ENCODE data around the gene CBX5. TPM values are rescaled to one million over a fixed set of nuclear protein-coding genes. Genes with fewer than 3 reads are reported as not detected.

CBX5 gene
- total and polyA plus RNA-seq, 9 of the 15 experiments (the other 6 are each of a cell fraction or from before 2014, with no cell fraction given) = 32.6 to 102 (median 59.2) TPM

DNA sequence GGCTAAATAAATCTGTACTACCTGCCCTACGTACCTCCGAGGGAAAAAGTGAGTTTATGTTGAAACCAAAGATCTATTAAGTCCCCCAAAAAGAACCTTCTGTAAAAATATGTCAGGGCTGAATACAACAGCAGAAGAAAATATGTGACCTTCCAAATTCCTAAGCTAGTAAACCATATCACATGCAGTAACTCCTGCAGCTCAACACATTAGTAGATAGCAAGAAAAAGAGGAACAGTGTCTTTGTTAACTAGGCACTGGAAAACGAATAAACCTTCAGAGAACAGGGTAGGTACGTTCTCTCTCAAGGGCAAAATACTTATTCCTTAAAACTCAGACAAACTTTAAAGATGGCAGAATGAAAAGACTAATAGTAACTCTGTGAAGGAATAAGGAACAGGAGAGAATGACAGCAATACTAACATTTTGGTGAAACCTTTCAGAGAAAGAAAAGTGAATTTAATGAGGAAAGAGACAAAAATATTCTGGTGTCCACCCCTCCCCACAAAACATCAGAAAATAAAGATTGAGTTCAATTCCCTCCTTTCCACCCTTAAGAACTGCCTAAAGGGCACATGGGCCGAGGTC, 18.0 kb downstream of the CBX5 start:
- in situ Hi-C loops (cut with MboI) = no loop called here
- TF ChIP-seq SPI1 (IDR thresholded peaks at IDR 0.05; ENCODE audit: borderline replicate concordance, low read depth, low read length) (peak; percentile 95), MECOM (CRISPR knock-in tag; IDR thresholded peaks at IDR 0.05) (0 out of 2 replicates have a peak, but pooled peaks have one; percentile 7), KHSRP (IDR thresholded peaks at IDR 0.05) (no peak), ZBTB17 (CRISPR knock-in tag; IDR thresholded peaks at IDR 0.05) (0 out of 2 replicates have a peak, but pooled peaks have one; percentile 2), ZNF766 (CRISPR knock-in tag; conservative IDR thresholded peaks at IDR 0.05) (peak; percentile 85), CCAR2 (IDR thresholded peaks at IDR 0.05; ENCODE audit: low read depth, low read length) (no peak), BACH1 (tag; IDR thresholded peaks at IDR 0.05) (0 out of 2 replicates have a peak, but pooled peaks have one; percentile 47), ZKSCAN8 (CRISPR knock-in tag; IDR thresholded peaks at IDR 0.05) (no peak), BRD9 (IDR thresholded peaks at IDR 0.05; ENCODE audit: low read depth, partially characterized antibody) (peak; percentile 65), HDAC2 (IDR thresholded peaks at IDR 0.05) (no peak), BHLHE40 (IDR thresholded peaks at IDR 0.05; ENCODE audit: low read length) (0 out of 2 replicates have a peak, but pooled peaks have one; percentile 19), TAF7 (tag; IDR thresholded peaks at IDR 0.05) (no peak)
- TF ChIP-seq, protein P1, sequence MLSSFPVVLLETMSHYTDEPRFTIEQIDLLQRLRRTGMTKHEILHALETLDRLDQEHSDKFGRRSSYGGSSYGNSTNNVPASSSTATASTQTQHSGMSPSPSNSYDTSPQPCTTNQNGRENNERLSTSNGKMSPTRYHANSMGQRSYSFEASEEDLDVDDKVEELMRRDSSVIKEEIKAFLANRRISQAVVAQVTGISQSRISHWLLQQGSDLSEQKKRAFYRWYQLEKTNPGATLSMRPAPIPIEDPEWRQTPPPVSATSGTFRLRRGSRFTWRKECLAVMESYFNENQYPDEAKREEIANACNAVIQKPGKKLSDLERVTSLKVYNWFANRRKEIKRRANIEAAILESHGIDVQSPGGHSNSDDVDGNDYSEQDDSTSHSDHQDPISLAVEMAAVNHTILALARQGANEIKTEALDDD (IDR thresholded peaks at IDR 0.05) = peak; percentile 97
- TF ChIP-seq, protein P2, sequence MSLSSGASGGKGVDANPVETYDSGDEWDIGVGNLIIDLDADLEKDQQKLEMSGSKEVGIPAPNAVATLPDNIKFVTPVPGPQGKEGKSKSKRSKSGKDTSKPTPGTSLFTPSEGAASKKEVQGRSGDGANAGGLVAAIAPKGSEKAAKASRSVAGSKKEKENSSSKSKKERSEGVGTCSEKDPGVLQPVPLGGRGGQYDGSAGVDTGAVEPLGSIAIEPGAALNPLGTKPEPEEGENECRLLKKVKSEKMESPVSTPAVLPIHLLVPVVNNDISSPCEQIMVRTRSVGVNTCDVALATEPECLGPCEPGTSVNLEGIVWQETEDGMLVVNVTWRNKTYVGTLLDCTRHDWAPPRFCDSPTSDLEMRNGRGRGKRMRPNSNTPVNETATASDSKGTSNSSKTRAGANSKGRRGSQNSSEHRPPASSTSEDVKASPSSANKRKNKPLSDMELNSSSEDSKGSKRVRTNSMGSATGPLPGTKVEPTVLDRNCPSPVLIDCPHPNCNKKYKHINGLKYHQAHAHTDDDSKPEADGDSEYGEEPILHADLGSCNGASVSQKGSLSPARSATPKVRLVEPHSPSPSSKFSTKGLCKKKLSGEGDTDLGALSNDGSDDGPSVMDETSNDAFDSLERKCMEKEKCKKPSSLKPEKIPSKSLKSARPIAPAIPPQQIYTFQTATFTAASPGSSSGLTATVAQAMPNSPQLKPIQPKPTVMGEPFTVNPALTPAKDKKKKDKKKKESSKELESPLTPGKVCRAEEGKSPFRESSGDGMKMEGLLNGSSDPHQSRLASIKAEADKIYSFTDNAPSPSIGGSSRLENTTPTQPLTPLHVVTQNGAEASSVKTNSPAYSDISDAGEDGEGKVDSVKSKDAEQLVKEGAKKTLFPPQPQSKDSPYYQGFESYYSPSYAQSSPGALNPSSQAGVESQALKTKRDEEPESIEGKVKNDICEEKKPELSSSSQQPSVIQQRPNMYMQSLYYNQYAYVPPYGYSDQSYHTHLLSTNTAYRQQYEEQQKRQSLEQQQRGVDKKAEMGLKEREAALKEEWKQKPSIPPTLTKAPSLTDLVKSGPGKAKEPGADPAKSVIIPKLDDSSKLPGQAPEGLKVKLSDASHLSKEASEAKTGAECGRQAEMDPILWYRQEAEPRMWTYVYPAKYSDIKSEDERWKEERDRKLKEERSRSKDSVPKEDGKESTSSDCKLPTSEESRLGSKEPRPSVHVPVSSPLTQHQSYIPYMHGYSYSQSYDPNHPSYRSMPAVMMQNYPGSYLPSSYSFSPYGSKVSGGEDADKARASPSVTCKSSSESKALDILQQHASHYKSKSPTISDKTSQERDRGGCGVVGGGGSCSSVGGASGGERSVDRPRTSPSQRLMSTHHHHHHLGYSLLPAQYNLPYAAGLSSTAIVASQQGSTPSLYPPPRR (CRISPR knock-in tag; IDR thresholded peaks at IDR 0.05; ENCODE audit: borderline replicate concordance) = no peak
- TF ChIP-seq, protein P3, sequence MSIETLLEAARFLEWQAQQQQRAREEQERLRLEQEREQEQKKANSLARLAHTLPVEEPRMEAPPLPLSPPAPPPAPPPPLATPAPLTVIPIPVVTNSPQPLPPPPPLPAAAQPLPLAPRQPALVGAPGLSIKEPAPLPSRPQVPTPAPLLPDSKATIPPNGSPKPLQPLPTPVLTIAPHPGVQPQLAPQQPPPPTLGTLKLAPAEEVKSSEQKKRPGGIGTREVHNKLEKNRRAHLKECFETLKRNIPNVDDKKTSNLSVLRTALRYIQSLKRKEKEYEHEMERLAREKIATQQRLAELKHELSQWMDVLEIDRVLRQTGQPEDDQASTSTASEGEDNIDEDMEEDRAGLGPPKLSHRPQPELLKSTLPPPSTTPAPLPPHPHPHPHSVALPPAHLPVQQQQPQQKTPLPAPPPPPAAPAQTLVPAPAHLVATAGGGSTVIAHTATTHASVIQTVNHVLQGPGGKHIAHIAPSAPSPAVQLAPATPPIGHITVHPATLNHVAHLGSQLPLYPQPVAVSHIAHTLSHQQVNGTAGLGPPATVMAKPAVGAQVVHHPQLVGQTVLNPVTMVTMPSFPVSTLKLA (conservative IDR thresholded peaks at IDR 0.05) = peak in 1 of 2 experiments; percentile 32; a peak in 1 of 4 replicates
- WGBS (ENCODE audit: insufficient coverage, low coverage, missing lambda C conversion rate) = 21% methylated on average over 5 of the region's 5 CpGs
- ATAC-seq (peak; percentile 3; the same call in 1 of the 3 replicates), DNase-seq (ENCODE audit: extremely low read depth in 1 of 4, low spot score in 3 of 4) (no peak), FAIRE-seq (no peak)
- CTCF ChIA-PET (ENCODE audit: low intra/inter-chr PET ratio) = no interaction called here
- POLR2A ChIA-PET = interaction anchor here (0.6 to 6.5 kb wide), 9 partner anchors 8 to 1672 kb away, joined by 3 to 58 read pairs (median 4); partner anchors contain the start of genes CBX5 and HNRNPA1
- Histone ChIP-seq H4K20me1 (replicated peaks; ENCODE audit: control insufficient read depth, insufficient read depth, low read length) (no peaks in the 10 kb centered on the region), H3K27me3 (ENCODE audit: control insufficient read depth in 2 of 2, insufficient read depth in 2 of 2, low read length in 2 of 2) (no peaks in the 10 kb centered on the region), H3K79me2 (ENCODE audit: control insufficient read depth, insufficient read depth, low read length) (peaks cover 64% of the 10 kb centered on the region), H3K9me3 (replicated peaks; ENCODE audit: control insufficient read depth, insufficient read depth, low read depth, low read length) (no peaks in the 10 kb centered on the region), H2AFZ (ENCODE audit: low read depth, low read length) (peak overlapping the region; percentile 66), H3K4me1 (replicated peaks in 1 of 2; ENCODE audit: control insufficient read depth in 2 of 2, insufficient read depth in 2 of 2, low read length in 2 of 2) (peaks cover 33 to 47% of the 10 kb centered on the region in 2 experiments), H3K9ac (ENCODE audit: insufficient read depth in 1 of 2, low read depth in 2 of 2, low read length in 2 of 2) (peak overlapping the region in 1 of 2 experiments; percentile 54; a peak in 2 of 4 replicates), H3K4me2 (ENCODE audit: insufficient read depth, low read length) (peak overlapping the region; percentile 58), H3K27ac (ENCODE audit: extremely low read depth, low read depth, low read length) (peak overlapping the region; percentile 74), H3K36me3 (ENCODE audit: control insufficient read depth, insufficient read depth, low read length) (peaks cover 9% of the 10 kb centered on the region), H3K4me3 (no peak overlapping the region), H3K9me1 (ENCODE audit: control insufficient read depth, insufficient read depth, low read length) (no peaks in the 10 kb centered on the region)
- intact Hi-C loops (cut with micrococcal nuclease) = loop anchor here (1.0 kb wide), 1 partner anchor 18 kb away; the partner anchor contains the start of genes CBX5 and HNRNPA1
- BruUV-seq (replicated peaks) = no TSS peak
